ENCODE measurements around the gene C1QL4.

- TF ChIP-seq, protein P1, sequence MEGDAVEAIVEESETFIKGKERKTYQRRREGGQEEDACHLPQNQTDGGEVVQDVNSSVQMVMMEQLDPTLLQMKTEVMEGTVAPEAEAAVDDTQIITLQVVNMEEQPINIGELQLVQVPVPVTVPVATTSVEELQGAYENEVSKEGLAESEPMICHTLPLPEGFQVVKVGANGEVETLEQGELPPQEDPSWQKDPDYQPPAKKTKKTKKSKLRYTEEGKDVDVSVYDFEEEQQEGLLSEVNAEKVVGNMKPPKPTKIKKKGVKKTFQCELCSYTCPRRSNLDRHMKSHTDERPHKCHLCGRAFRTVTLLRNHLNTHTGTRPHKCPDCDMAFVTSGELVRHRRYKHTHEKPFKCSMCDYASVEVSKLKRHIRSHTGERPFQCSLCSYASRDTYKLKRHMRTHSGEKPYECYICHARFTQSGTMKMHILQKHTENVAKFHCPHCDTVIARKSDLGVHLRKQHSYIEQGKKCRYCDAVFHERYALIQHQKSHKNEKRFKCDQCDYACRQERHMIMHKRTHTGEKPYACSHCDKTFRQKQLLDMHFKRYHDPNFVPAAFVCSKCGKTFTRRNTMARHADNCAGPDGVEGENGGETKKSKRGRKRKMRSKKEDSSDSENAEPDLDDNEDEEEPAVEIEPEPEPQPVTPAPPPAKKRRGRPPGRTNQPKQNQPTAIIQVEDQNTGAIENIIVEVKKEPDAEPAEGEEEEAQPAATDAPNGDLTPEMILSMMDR (conservative IDR thresholded peaks at IDR 0.05; ENCODE audit: low read depth, low read length) = no peak
- TF ChIP-seq EZH2 (IDR thresholded peaks at IDR 0.05; ENCODE audit: borderline replicate concordance, low read depth, low read length, poor library complexity, severe bottlenecking) = no peak
Observed at GRCh38 chr12:49348781-49349180, 11.8 kb upstream of the C1QL4 start.

Measured in A673 (cell line).